NCI-H187 treated with DMSO at 0.1 percent for 48 hours (cell line): ENCODE data around the gene TPPP.

Experiments used
- DNase-seq: peaks from one replicate; lab custom pipeline; 2025; lab: John Stamatoyannopoulos, UW

Gene TPPP

GRCh38 chr5:677131-678101, 15.7 kb downstream of the TPPP start:
- DNase-seq: no peak

DNA sequence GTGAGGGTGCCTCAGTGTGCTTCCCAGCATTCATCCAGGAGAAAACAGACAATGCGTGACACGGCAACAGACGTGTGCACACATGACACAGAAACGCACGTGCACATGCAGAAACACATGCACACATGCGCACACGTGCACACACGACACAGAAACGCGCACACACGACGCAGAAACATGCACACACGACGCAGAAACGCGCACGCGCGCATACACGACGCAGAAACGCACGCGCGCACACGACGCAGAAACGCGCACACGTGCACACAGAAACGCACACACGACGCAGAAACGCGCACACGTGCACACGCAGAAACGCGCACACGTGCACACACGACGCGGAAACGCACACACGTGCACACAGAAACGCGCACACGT, 16.5 kb downstream of the TPPP start:
- DNase-seq: no peak

DNA sequence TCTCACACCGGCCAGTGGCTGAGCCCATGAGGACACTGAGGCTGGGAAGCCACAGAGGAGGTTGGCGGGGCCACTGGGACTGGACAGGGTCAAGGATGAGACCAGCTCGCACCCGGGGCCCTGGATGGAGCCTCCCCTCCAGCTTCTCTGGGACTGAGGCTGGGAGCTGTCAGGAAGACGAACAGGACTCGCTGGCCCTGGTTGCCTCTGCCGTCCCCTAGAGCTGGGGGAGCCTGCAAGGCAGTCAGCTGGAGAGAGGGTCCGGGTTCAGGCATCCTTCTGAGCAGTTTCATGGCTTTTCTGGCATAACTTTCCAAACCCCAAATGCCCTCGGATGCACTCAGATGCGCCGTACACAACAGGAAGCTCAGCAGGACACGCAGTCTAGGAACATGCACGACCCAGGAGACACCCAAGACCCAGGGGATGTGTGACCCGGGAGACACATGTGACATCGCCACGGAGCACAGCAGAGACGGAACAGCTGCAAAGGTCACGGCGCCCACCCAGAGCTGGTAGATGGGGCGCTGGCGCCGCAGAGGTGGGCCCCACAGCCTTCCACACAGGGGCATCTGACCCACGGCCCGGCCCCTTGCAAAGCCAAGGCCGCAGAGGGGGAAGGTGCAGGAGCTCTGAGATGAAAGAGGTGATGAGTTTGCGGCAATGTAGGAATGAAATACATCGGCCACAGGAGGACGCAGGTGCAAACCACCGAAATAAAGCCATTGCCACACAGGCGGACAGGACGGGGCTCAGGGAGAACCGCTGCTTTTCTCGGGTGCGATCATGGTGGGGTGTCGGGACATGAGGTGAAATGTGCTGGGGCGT, 17.1 kb downstream of the TPPP start:
- DNase-seq: no peak

- no peak for DNase-seq
Measured at GRCh38 chr5:675111-675870, 17.9 kb downstream of the TPPP start.

- DNase-seq: no peak
Measured at GRCh38 chr5:674630-675011, 18.5 kb downstream of the TPPP start.

GRCh38 chr5:673831-674629, 19.1 kb downstream of the TPPP start:
- DNase-seq: no peak

GRCh38 chr5:673161-673830, 19.9 kb downstream of the TPPP start:
- DNase-seq: no peak

- no peak for DNase-seq
Measured at GRCh38 chr5:672329-673160, 20.6 kb downstream of the TPPP start.

DNA sequence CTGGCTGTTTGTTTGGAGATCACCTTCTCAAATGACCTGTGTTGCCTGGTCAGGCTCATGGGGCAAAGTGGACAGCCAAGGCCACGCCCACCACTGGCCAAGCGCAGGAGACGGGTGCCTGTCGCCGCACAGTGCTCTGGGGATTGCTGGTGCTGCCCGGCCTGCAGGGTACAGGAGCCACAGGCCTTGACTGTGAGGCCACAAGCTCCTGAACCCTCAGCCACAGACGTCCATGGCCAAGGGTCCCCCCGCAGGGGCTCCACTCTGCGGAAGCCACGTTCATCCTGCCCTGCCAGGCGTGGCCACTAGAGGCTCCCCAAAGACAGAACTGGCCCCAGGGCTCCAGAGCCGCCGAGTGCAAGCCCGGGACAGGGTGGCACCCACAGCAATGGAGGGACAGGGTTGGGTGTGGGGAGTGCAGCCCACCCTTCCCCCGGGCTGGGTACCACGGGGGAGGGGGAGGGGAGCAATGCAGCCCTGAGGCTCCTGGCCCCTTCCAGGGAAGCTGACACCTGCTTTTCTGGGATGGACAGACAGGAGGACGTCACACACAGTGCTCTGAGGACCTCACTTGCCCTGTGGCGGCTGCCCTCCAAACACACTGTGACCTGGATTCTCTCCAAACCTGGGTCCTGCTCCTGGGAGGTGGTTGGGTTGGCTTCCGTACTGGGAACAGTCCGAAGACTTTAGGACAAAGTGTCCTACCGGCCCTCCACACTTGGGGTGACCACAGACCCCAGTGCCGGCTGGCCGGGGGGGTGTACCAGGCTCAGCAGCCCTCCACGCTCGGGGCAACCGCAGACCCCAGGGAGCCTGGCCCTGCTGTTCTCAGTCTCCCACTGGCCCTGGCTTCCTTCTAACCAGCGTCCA, 21.5 kb downstream of the TPPP start:
- no peak for DNase-seq

DNA sequence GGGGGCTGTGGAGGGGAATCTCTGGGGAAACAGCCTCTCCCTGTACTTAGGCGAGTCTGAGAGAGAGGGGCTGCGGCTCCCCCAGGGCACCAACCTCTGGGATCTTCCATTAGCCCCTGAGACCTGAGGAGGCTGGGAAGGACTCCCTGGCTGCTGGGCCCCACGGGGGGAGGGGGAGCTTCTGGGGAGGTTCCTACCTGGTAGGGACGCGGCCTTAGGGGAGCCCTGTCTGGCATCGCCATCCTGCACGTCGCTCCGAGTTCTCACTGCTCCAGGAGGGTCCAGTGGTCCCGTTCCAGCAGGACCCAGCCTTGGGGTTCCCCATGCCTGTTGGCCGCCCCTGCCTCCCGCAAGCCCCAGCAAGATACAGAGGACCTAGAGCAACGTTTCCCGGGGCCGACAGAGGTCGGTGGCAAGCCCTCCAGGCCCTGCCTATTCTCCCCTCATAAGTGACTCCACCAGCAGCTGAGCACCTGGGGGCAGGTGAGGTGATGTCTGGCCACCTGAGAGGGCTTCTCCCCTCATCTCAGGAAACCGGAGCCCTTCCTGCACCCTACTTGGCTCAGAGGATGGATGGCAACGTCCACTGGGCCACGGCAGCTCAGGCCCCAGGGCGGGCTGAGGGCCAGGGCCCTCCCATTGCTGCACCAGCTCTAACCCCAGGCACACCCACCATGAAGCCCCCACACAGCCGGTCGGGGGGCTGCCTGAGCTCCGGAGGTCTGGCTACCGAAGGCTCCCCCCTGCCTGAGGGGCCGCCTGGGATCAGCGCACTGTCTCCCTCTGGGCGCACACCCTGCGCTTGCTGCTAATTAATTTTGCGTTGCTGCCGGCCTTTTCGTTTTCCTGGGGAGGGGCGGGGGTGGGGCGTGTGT, 22.5 kb downstream of the TPPP start:
- DNase-seq: no peak

- no peak for DNase-seq
Measured at GRCh38 chr5:669842-670395, 23.2 kb downstream of the TPPP start.

DNA sequence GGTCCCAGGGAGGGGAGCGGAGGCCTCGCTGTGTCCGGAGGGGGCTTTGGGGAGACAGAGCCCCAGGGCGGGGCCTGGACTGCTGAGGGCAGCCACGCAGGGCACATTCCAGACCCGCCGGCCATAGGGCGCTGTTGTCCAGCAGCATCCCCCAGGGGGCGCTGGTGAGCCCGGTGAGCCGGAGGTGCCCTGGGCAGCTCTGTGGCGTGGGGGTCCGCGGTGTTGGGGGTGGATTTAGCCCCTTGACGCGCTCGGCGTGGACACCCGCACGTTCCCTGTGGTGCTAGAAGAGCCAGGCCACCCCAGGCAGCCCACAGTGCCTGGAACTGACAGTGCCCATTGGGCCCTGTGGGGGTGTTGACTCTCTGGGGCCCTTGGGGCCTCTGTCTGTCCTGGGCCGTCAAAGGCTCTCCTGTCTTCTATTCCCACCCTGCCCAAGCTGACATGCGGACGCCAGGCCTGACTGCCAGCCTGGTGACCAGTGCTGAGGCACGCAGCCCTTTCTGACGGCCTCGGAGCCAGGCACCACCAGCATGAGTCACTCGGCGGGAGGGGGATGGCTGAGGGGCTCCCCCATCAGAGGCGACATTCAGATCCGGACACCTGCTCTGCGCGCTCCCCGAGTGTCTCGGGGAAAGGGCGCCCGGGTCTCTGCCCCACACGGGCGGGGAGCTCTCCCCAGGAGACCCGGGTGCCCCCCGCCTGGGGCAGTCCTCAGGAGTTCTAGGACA, 23.9 kb downstream of the TPPP start:
- DNase-seq: no peak

DNA sequence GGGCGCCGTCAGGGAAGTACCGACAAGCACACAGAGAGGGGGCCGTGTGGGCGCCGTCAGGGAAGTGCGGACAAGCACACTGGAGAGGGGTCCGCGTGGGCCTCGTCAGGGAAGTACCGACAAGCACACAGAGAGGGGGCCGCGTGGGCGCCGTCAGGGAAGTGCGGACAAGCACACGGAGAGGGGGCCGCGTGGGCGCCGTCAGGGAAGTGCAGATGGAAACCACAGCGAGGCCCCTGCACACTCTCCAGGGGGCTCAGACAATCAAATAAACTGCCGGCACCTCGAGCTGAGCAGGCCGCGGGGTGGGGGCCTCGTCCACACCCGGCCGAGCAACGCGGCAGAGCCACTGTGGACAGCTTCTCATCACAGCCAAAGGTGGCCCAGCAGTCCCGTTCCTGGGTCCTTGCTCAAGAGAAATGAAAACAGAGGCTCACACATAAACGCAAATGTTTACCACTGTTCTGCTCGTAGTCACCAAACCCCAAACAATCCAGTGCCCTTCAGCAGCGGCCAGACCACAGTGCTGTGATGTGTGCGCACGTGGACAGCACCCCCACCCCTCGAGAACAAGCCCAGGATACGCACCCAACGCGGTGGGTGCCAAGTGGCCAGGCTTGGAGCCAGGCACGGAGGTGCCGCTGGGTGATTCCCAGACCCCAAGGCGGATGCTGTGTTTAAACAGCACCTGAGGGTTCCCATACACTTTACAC, 24.7 kb downstream of the TPPP start:
- DNase-seq: no peak

DNA sequence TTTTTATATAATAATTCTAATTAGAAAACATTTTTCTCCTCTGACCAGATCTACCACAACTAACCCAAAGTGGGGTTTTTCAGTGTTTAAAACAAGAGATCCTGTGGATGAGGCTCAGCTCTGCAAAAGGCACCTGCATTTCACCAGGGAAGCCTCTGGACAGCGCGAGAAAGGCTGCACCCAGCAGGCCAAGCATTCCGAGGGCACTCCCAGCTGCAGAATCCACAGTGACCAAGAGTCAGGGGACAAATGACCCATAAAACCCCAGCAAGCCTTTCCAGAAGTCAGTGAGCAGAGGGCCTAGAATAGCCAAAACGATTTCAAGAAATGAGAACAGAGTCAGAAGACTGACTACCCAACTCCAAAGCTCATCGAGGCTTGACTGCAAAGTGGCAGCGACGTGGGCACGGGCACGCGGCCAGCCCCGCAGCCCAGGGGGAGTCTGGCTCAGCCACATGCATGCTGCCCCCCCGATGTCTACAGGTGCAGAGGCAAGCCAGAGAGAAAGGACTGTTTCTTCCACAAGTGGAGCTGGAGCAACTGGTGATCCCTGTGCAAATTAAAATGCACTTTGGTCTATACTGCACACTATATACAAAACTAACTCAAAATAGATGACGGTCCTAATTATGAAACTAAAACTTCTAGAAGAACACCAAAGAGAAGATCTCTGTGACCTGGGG, 26.2 kb downstream of the TPPP start:
- no peak for DNase-seq

DNA sequence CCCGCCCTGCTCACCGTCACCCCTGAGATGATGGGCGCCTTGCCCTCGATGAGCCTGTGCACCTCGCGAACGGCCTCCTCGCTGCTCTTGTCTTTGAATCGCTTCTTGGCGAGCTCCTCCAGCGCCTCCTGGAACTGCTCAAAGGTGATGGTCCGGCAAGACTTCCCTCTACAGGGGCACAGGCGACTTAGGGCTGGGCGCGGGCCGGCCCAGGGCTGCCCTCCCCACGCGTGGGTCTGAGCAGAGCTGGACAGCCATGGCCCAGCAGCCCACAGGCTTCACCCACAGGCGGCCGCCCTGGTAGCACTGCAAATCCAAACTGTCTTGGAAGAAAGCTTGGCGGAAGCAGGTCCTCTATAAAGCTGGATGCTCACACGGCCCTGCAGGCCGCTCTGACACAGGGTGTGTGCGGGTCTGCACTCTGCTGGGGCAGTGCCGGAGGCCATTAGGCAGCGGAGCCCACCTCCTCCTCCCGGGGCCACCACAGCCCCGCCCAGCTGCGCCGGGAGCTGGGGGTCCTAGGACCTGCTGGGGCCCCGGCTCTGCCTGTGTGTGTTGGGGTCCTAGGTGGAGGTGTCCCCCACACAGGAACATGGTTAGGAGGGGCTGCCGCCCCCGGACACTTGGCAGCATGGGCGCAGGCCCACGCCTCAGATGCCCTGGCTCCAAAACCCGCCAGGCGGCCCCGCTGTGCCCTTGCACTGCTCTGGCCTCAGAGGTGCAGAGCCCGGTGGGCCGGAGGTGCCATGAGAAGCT, 27.0 kb downstream of the TPPP start:
- no peak for DNase-seq
